SK-N-SH treated with all-trans-retinoic acid at 6 μM for 48 hours (cell line): ENCODE measurements around the gene LEP.

ENCODE experiments used
- ATAC-seq: fragments of 200-7000 bp; cut with Tn5 transposase; 3 replicates; pipeline ENCODE4 v1.9.1; 2020; ENCODE audit warnings: mild to moderate bottlenecking, moderate library complexity
- ARNTL ChIP-seq: fragments of 450-650 bp; formaldehyde crosslinking; IDR thresholded peaks from 2 replicates; pipeline ENCODE4 v1.5.0; 2020; ENCODE audit warnings: low read depth, mild to moderate bottlenecking, moderate library complexity, borderline replicate concordance
- BACH2 ChIP-seq: fragments of 250-450 bp; sonication (Bioruptor Pico); IDR thresholded peaks from 2 replicates; pipeline ENCODE4 v1.9.0; 2021; ENCODE audit warnings: mild to moderate bottlenecking, borderline replicate concordance
- CSDC2 ChIP-seq: fragments of 250-450 bp; sonication (Bioruptor Pico); IDR thresholded peaks from 2 replicates; pipeline ENCODE4 v1.5.0; 2020; ENCODE audit warnings: mild to moderate bottlenecking, moderate library complexity
- ESRRG ChIP-seq: fragments of 250-450 bp; sonication (Bioruptor Pico); IDR thresholded peaks from 2 replicates; pipeline ENCODE4 v1.6.1; 2021; ENCODE audit warnings: mild to moderate bottlenecking
- GLIS3 ChIP-seq: fragments of 250-450 bp; sonication (Bioruptor Pico); IDR thresholded peaks from 2 replicates; pipeline ENCODE4 v1.5.0; 2020; ENCODE audit warnings: mild to moderate bottlenecking, moderate library complexity
- ISL1 ChIP-seq: fragments of 250-450 bp; sonication (Bioruptor Pico); IDR thresholded peaks from 2 replicates; pipeline ENCODE4 v2.1.2; 2022; ENCODE audit warnings: mild to moderate bottlenecking, moderate library complexity
- OSR1 ChIP-seq: fragments of 250-450 bp; sonication (Bioruptor Pico); IDR thresholded peaks from 2 replicates; pipeline ENCODE4 v1.8.0; 2022; ENCODE audit warnings: moderate library complexity, mild to moderate bottlenecking, inconsistent platforms
- PPARA ChIP-seq: fragments of 250-450 bp; sonication (Bioruptor Pico); IDR thresholded peaks from 2 replicates; pipeline ENCODE4 v1.5.0; 2020; ENCODE audit warnings: mild to moderate bottlenecking, borderline replicate concordance
- RARB ChIP-seq: fragments of 250-450 bp; sonication (Bioruptor Pico); IDR thresholded peaks from 2 replicates; pipeline ENCODE4 v1.8.0; 2021; ENCODE audit warnings: mild to moderate bottlenecking, moderate library complexity
- SNAI2 ChIP-seq: fragments of 250-450 bp; sonication (Bioruptor Pico); IDR thresholded peaks from 2 replicates; pipeline ENCODE4 v1.5.0; 2020; ENCODE audit warnings: mild to moderate bottlenecking, moderate library complexity
- TCF4 ChIP-seq: fragments of 250-450 bp; sonication (Bioruptor Pico); IDR thresholded peaks from 2 replicates; pipeline ENCODE4 v1.8.0; 2021; ENCODE audit warnings: mild to moderate bottlenecking, moderate library complexity, borderline replicate concordance
- TOX ChIP-seq: fragments of 250-450 bp; sonication (Bioruptor Pico); IDR thresholded peaks from 2 replicates; pipeline ENCODE4 v1.8.0; 2021; ENCODE audit warnings: mild to moderate bottlenecking, moderate library complexity, borderline replicate concordance
- ZC3H10 ChIP-seq: fragments of 250-450 bp; sonication (Bioruptor Pico); IDR thresholded peaks from 2 replicates; pipeline ENCODE4 v1.5.1; 2021; ENCODE audit warnings: mild to moderate bottlenecking, moderate library complexity
- ZFP3 ChIP-seq: fragments of 250-450 bp; sonication (Bioruptor Pico); IDR thresholded peaks from 2 replicates; pipeline ENCODE4 v1.5.0; 2020; ENCODE audit warnings: mild to moderate bottlenecking, moderate library complexity
- ZFP30 ChIP-seq: fragments of 450-650 bp; formaldehyde crosslinking; IDR thresholded peaks from 2 replicates; pipeline ENCODE4 v1.5.0; 2022; ENCODE audit warnings: mild to moderate bottlenecking, moderate library complexity
- ZNF565 ChIP-seq: fragments of 450-650 bp; formaldehyde crosslinking; conservative IDR thresholded peaks from 2 replicates; pipeline ENCODE4 v1.5.0; 2020; ENCODE audit warnings: low read depth, mild to moderate bottlenecking, moderate library complexity
- ZNF70 ChIP-seq: fragments of 450-650 bp; formaldehyde crosslinking; IDR thresholded peaks from 2 replicates; pipeline ENCODE4 v1.5.0; 2020; ENCODE audit warnings: mild to moderate bottlenecking, moderate library complexity
- ZNF8 ChIP-seq: fragments of 450-650 bp; formaldehyde crosslinking; IDR thresholded peaks from 2 replicates; pipeline ENCODE4 v1.5.0; 2020; ENCODE audit warnings: mild to moderate bottlenecking, moderate library complexity
- TF ChIP-seq, protein P1 (sequence below): fragments of 250-450 bp; sonication (Bioruptor Pico); IDR thresholded peaks from 2 replicates; pipeline ENCODE4 v1.5.1; 2021; ENCODE audit warnings: mild to moderate bottlenecking, moderate library complexity
- TF ChIP-seq, protein P2 (sequence below): fragments of 250-450 bp; sonication (Bioruptor Pico); IDR thresholded peaks from 2 replicates; pipeline ENCODE4 v1.8.0; 2020; ENCODE audit warnings: mild to moderate bottlenecking, moderate library complexity, borderline replicate concordance
- TF ChIP-seq, protein P3 (sequence below): fragments of 250-450 bp; sonication (Bioruptor Pico); IDR thresholded peaks from 2 replicates; pipeline ENCODE4 v1.5.0; 2020; ENCODE audit warnings: mild to moderate bottlenecking, moderate library complexity
- TF ChIP-seq, protein P4 (sequence below): fragments of 250-450 bp; sonication (Bioruptor Pico); IDR thresholded peaks from 2 replicates; pipeline ENCODE4 v1.8.0; 2021; ENCODE audit warnings: low read depth, mild to moderate bottlenecking, moderate library complexity, borderline replicate concordance
- TF ChIP-seq, protein P5 (sequence below): fragments of 250-450 bp; sonication (Bioruptor Pico); IDR thresholded peaks from 2 replicates; pipeline ENCODE4 v1.5.1; 2020; ENCODE audit warnings: low read depth, mild to moderate bottlenecking, moderate library complexity

Gene LEP

DNA sequence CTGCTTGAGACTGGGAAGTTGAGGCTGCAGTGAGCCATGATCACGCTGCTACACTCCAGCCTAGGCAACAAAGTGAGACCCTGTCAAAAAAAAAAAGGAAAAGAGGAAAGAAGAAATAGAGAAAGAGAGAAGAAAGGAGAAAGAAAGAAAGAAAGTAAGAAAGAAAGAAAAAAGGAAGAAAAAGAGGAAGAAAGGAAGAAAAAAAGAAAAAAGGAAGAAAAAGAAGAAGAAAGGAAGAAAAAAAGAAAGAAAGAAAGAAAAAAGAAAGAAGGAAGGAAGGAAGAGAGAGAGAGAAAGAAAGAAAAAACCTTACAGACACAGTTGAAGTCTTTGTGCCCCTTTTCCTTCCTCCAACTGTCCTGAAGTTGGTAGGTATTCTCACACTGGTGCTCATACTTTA is 26.6 kb upstream of the LEP start:
- ATAC-seq = no peak
- TF ChIP-seq, protein P1, sequence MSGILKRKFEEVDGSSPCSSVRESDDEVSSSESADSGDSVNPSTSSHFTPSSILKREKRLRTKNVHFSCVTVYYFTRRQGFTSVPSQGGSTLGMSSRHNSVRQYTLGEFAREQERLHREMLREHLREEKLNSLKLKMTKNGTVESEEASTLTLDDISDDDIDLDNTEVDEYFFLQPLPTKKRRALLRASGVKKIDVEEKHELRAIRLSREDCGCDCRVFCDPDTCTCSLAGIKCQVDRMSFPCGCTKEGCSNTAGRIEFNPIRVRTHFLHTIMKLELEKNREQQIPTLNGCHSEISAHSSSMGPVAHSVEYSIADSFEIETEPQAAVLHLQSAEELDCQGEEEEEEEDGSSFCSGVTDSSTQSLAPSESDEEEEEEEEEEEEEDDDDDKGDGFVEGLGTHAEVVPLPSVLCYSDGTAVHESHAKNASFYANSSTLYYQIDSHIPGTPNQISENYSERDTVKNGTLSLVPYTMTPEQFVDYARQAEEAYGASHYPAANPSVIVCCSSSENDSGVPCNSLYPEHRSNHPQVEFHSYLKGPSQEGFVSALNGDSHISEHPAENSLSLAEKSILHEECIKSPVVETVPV (CRISPR knock-in tag) = no peak
- TF ChIP-seq PPARA (CRISPR knock-in tag) (no peak), ZNF565 (no peak), ZC3H10 (CRISPR knock-in tag) (no peak), ZFP30 (no peak), ZNF8 (CRISPR knock-in tag) (no peak), OSR1 (no peak), ISL1 (CRISPR knock-in tag) (no peak), RARB (CRISPR knock-in tag) (no peak), CSDC2 (CRISPR knock-in tag) (no peak), ESRRG (CRISPR knock-in tag) (no peak), GLIS3 (CRISPR knock-in tag) (no peak), ARNTL (CRISPR knock-in tag) (no peak), ZNF70 (CRISPR knock-in tag) (no peak), TCF4 (CRISPR knock-in tag) (no peak)
- TF ChIP-seq, protein P2, sequence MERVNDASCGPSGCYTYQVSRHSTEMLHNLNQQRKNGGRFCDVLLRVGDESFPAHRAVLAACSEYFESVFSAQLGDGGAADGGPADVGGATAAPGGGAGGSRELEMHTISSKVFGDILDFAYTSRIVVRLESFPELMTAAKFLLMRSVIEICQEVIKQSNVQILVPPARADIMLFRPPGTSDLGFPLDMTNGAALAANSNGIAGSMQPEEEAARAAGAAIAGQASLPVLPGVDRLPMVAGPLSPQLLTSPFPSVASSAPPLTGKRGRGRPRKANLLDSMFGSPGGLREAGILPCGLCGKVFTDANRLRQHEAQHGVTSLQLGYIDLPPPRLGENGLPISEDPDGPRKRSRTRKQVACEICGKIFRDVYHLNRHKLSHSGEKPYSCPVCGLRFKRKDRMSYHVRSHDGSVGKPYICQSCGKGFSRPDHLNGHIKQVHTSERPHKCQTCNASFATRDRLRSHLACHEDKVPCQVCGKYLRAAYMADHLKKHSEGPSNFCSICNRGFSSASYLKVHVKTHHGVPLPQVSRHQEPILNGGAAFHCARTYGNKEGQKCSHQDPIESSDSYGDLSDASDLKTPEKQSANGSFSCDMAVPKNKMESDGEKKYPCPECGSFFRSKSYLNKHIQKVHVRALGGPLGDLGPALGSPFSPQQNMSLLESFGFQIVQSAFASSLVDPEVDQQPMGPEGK (CRISPR knock-in tag) = no peak
- TF ChIP-seq, protein P3, sequence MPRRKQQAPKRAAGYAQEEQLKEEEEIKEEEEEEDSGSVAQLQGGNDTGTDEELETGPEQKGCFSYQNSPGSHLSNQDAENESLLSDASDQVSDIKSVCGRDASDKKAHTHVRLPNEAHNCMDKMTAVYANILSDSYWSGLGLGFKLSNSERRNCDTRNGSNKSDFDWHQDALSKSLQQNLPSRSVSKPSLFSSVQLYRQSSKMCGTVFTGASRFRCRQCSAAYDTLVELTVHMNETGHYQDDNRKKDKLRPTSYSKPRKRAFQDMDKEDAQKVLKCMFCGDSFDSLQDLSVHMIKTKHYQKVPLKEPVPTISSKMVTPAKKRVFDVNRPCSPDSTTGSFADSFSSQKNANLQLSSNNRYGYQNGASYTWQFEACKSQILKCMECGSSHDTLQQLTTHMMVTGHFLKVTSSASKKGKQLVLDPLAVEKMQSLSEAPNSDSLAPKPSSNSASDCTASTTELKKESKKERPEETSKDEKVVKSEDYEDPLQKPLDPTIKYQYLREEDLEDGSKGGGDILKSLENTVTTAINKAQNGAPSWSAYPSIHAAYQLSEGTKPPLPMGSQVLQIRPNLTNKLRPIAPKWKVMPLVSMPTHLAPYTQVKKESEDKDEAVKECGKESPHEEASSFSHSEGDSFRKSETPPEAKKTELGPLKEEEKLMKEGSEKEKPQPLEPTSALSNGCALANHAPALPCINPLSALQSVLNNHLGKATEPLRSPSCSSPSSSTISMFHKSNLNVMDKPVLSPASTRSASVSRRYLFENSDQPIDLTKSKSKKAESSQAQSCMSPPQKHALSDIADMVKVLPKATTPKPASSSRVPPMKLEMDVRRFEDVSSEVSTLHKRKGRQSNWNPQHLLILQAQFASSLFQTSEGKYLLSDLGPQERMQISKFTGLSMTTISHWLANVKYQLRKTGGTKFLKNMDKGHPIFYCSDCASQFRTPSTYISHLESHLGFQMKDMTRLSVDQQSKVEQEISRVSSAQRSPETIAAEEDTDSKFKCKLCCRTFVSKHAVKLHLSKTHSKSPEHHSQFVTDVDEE (CRISPR knock-in tag) = no peak

DNA sequence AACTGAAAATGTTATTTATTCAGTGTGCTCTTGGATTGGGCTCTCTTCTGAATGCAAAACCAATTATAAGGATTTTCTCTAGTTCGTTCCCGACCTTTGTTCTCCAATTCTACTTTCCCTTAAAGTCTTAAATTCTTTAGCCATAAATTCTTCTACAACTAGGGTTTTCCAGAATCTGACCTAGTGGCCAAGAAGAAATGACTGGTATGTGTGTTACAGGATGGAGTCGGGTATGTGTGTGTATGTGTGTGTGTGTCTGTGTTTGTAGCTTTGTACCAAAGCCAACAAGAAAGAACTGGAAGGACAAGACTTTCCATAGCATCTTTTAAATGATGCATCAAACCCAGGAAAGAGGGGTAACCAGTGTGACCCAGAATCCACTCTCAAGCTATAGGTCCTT is 25.8 kb upstream of the LEP start:
- ATAC-seq = peak; percentile 47
- no peak for TF ChIP-seq GLIS3 (CRISPR knock-in tag)
- no peak for TF ChIP-seq ZFP30
- no peak for TF ChIP-seq ZFP3
- no peak for TF ChIP-seq SNAI2 (CRISPR knock-in tag)

DNA sequence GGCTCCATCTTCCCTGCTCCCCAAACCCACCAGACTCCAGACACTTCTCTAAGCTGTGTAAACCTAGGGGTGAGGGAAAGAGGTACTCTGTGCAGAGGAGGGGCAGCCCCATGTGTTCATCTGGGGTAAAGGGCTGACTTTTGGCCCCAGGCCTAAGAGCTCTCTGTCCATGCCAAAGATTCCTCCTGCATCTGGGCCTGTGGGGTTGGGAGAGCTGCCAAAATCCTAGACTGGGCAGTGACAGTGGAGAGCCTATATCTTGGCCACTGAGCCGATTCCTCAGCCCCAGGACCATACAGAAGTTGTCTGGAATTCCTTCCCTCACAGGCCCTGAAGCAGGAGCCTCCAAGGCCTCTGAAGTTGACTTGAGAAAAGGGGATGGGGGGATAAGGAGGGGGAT is 25.3 kb upstream of the LEP start:
- peak; percentile 78 for ATAC-seq
- TF ChIP-seq ISL1 (CRISPR knock-in tag) (0 out of 2 replicates have a peak, but pooled peaks have one; percentile 8), ARNTL (CRISPR knock-in tag) (no peak), ZFP30 (no peak), ZNF70 (CRISPR knock-in tag) (no peak), BACH2 (CRISPR knock-in tag) (no peak), ZFP3 (no peak)

DNA sequence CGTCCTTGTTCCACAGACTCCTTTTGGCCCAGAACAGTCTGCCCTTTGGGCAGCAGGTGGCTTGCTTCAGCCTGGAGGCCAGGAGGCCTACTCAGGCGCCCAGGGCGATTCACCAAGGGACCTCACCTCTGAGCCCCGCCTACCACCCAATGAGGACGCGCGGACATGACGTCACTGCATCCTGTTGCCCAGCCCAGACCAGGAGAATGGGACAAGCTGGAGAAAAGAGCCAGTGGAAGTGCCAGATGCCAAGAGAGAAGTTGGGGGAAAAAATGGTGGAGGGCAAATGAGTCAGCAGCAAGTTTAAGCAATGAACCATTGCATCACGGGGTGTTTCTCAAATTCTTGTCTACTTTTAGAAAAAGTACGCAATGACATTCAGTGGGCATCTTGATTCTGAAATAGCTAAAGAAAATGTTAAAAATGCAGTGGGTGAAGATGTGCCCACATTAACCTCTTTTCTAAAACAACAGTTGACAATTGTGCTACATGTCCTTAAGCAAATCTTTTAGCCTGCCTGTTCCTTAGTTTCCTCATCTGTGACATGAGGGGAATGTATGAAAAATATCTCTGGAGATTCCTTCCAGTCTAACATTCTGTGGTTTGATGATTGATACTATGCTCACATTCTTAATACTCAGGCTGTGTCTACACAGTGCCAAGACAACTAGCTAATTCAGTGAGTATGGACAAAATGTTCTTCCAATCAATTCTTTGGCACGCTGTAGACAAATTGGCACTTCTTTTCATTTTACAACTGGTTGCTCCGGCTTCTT is 23.9 kb upstream of the LEP start:
- ATAC-seq = peak; percentile 20; the same call in 2 of the 3 replicates
- TF ChIP-seq, protein P1 (CRISPR knock-in tag) = no peak
- TF ChIP-seq ISL1 (CRISPR knock-in tag) (no peak), ZC3H10 (CRISPR knock-in tag) (no peak), ZFP3 (no peak), SNAI2 (CRISPR knock-in tag) (no peak), ARNTL (CRISPR knock-in tag) (no peak), ZNF70 (CRISPR knock-in tag) (no peak), PPARA (CRISPR knock-in tag) (no peak), RARB (CRISPR knock-in tag) (no peak), TOX (no peak)
- TF ChIP-seq, protein P2 (CRISPR knock-in tag) = no peak
- TF ChIP-seq, protein P4, sequence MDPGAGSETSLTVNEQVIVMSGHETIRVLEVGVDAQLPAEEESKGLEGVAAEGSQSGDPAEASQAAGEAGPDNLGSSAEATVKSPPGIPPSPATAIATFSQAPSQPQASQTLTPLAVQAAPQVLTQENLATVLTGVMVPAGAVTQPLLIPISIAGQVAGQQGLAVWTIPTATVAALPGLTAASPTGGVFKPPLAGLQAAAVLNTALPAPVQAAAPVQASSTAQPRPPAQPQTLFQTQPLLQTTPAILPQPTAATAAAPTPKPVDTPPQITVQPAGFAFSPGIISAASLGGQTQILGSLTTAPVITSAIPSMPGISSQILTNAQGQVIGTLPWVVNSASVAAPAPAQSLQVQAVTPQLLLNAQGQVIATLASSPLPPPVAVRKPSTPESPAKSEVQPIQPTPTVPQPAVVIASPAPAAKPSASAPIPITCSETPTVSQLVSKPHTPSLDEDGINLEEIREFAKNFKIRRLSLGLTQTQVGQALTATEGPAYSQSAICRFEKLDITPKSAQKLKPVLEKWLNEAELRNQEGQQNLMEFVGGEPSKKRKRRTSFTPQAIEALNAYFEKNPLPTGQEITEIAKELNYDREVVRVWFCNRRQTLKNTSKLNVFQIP (CRISPR knock-in tag) = no peak
- TF ChIP-seq, protein P5, sequence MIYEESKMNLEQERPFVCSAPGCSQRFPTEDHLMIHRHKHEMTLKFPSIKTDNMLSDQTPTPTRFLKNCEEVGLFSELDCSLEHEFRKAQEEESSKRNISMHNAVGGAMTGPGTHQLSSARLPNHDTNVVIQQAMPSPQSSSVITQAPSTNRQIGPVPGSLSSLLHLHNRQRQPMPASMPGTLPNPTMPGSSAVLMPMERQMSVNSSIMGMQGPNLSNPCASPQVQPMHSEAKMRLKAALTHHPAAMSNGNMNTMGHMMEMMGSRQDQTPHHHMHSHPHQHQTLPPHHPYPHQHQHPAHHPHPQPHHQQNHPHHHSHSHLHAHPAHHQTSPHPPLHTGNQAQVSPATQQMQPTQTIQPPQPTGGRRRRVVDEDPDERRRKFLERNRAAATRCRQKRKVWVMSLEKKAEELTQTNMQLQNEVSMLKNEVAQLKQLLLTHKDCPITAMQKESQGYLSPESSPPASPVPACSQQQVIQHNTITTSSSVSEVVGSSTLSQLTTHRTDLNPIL (CRISPR knock-in tag) = no peak
